Large intestine (tissue), 3 donors: ENCODE measurements around the gene HCFC1R1. TPM values are rescaled to one million over a fixed set of nuclear protein-coding genes. Genes with fewer than 3 reads are reported as not detected.

Experiments used
- DNase-seq, 2 donors: peaks; one replicate each; pipeline versions ENCODE4 v3.0.0 to v3.0.0-alpha.2; 2013
- H3K27ac ChIP-seq: one replicate; pipeline ENCODE4 v1.5.1; 2013; ENCODE audit warnings: low read length
- H3K27me3 ChIP-seq: 2 replicates; pipeline ENCODE4 v1.6.1; 2013; ENCODE audit warnings: low read length; ENCODE audit not compliant: control insufficient read depth, insufficient read depth
- H3K36me3 ChIP-seq: 2 replicates; pipeline ENCODE4 v1.6.1; 2013; ENCODE audit warnings: low read length; ENCODE audit not compliant: control insufficient read depth, insufficient read depth
- H3K4me1 ChIP-seq: one replicate; pipeline ENCODE4 v1.6.1; 2013; ENCODE audit warnings: low read length; ENCODE audit not compliant: control insufficient read depth, insufficient read depth
- H3K4me3 ChIP-seq: one replicate; pipeline ENCODE4 v1.5.1; 2013; ENCODE audit warnings: low read length
- H3K9me3 ChIP-seq: one replicate; pipeline ENCODE4 v1.6.1; 2013; ENCODE audit warnings: mild to moderate bottlenecking, low read depth, low read length, moderate library complexity; ENCODE audit not compliant: control insufficient read depth
- WGBS: methylation state at CpG from one replicate; pipeline ENCODE4 v1.1.5; 2013; ENCODE audit warnings: low lambda C conversion rate; ENCODE audit not compliant: insufficient coverage; 5-methylcytosine and 5-hydroxymethylcytosine counted together
- polyA plus RNA-seq: library from polyadenylated mRNA; unstranded; fragments of 120-200 nt; gene quantifications from one replicate; pipeline ENCODE4 v1.2.1, GENCODE V29; 2013

Gene HCFC1R1
- polyA plus RNA-seq, 1 donor, result 57.8 TPM

GRCh38 chr16:3049921-3050481 lies 26.3 kb upstream of the HCFC1R1 start:
- peaks cover 16% of the 10 kb centered on the region for H3K9me3 ChIP-seq
- WGBS, result 100% methylated on average over 3 of the region's 26 CpGs
- H3K4me1 ChIP-seq, result peaks cover 9% of the 10 kb centered on the region
- no peak for DNase-seq
- H3K36me3 ChIP-seq, result no peaks in the 10 kb centered on the region
- H3K27me3 ChIP-seq, result peaks cover 59% of the 10 kb centered on the region
- no peak overlapping the region for H3K4me3 ChIP-seq
- H3K27ac ChIP-seq, result no peak overlapping the region

DNA sequence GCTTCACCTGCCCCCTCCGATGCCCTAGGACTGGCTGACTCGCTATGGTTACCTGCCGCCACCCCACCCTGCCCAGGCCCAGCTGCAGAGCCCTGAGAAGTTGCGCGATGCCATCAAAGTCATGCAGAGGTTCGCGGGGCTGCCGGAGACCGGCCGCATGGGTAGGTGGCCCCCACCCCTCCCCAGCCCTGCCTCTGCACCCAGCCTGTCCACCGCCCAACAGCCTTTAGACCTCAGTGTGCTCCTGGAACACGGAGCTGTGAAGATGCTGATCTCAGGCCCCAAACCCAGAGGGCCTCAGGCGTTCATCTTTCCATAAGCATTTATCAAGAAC lies 23.6 kb upstream of the HCFC1R1 start:
- Histone ChIP-seq H3K9me3 (peaks cover 16% of the 10 kb centered on the region), H3K27ac (no peak overlapping the region), H3K4me3 (no peak overlapping the region), H3K4me1 (peaks cover 9% of the 10 kb centered on the region), H3K36me3 (no peaks in the 10 kb centered on the region), H3K27me3 (peaks cover 85% of the 10 kb centered on the region)
- no peak for DNase-seq
- no CpG with 5 or more reads among the region's 13 CpGs for WGBS

DNA sequence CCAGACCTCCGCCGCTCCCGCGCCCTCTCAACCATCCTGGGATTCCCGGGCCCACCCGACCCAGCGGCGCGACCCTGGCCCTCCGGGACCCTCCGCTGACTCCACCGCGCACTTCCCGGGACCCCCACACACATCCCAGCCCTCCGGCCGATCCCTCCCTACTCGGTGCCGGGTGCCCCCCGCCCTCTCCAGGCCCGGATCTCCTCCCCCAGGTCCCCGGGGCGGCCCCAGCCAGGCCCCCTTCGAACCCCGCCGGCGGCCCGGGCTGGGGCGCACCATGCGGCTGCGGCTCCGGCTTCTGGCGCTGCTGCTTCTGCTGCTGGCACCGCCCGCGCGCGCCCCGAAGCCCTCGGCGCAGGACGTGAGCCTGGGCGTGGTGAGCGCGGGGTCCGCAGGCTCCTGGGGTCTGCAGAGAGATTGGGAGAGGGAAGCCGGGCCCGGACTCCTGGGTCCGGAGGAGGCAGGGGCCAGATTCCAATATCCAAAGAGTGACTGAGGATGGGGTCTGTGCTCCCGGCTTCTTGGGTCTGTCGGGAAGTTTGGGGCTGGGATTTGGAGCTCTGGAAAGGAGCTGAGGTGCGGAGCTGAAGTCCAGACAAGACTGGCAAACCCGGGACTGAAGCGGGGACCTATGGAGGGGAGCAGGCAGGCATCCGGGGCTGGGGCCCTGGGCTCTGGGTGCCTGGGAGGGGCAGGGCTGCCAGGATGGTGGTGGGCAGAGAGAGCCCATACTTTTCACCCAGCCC lies 23.1 kb upstream of the HCFC1R1 start:
- no peak for DNase-seq
- no CpG with 5 or more reads among the region's 54 CpGs for WGBS
- Histone ChIP-seq H3K36me3 (no peaks in the 10 kb centered on the region), H3K4me3 (no peak overlapping the region), H3K9me3 (peaks cover 16% of the 10 kb centered on the region), H3K4me1 (peaks cover 9% of the 10 kb centered on the region), H3K27me3 (peaks cover 86% of the 10 kb centered on the region), H3K27ac (no peak overlapping the region)

- peak in 1 of 2 donors; percentile 27 for DNase-seq
- Histone ChIP-seq H3K4me1 (peaks cover 9% of the 10 kb centered on the region), H3K9me3 (peaks cover 16% of the 10 kb centered on the region), H3K27me3 (peaks cover 91% of the 10 kb centered on the region), H3K36me3 (no peaks in the 10 kb centered on the region), H3K4me3 (peak within 1 kb of the TSS; percentile 31), H3K27ac (no peak within 1 kb of the TSS)
- WGBS, result no CpG with 5 or more reads among the region's 86 CpGs
These were observed 22.3 kb upstream of the HCFC1R1 start, which contains the start of gene MMP25 for GRCh38 chr16:3045758-3046640. Gene MMP25, plus strand, starts transcription at chr16:3046561. Its CDS starts 357 bp downstream, at chr16:3046918.

DNA sequence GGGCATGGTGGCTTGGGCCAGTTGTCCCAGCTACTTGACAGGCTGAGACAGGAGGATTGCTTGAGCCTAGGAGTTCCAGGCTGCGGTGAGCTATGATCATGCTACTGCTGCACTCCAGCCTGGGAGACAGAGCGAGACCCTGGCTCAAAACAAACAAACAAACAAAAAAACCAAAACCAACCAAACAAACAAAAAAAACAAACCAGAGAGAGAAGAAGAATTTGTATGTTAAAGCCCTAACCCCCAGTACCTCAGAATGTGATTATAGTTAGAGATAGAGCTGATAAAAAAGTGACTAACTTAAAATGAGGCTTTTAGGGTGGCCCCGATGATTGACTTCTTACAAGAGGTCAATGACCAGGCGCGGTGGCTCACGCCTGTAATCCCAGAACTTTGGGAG lies 21.0 kb upstream of the HCFC1R1 start:
- Histone ChIP-seq H3K9me3 (peaks cover 16% of the 10 kb centered on the region), H3K4me3 (no peak overlapping the region), H3K4me1 (peaks cover 9% of the 10 kb centered on the region), H3K27me3 (peaks cover 83% of the 10 kb centered on the region), H3K36me3 (no peaks in the 10 kb centered on the region), H3K27ac (no peak overlapping the region)
- 80% methylated on average over 1 of the region's 6 CpGs for WGBS
- no peak for DNase-seq

GRCh38 chr16:3042376-3042775 lies 18.6 kb upstream of the HCFC1R1 start:
- Histone ChIP-seq H3K9me3 (peaks cover 15% of the 10 kb centered on the region), H3K4me1 (peaks cover 25% of the 10 kb centered on the region), H3K36me3 (no peaks in the 10 kb centered on the region), H3K27me3 (peaks cover 66% of the 10 kb centered on the region), H3K4me3 (no peak overlapping the region), H3K27ac (no peak overlapping the region)
- no peak for DNase-seq
- WGBS, result no CpG with 5 or more reads among the region's 3 CpGs

GRCh38 chr16:3038896-3039295 lies 15.2 kb upstream of the HCFC1R1 start:
- DNase-seq, result peak; percentile 68 to 80
- Histone ChIP-seq H3K27me3 (peaks cover 57% of the 10 kb centered on the region), H3K27ac (peak overlapping the region; percentile 21), H3K36me3 (no peaks in the 10 kb centered on the region), H3K9me3 (no peaks in the 10 kb centered on the region), H3K4me3 (no peak overlapping the region), H3K4me1 (peaks cover 18% of the 10 kb centered on the region)
- WGBS, result no CpG with 5 or more reads among the region's 5 CpGs

DNA sequence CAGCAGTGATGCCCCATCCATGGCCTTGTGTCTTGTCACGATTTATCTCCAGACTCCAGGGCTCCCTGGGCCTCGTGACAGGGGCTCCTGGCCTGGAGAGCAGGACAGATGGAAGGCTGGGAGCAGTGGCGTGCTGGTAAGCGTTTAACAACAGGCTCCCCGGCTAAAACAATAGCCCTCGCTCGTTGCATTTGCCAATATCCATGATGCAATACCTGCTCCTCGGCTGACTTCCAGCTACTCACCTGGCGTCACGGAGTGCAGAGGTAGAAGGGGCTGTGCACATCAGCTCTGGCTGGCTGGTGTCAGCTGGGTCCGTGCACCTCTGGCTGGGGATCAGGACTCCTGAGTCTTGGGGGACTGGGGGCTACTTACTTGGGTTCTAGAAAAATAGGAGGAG lies 14.5 kb upstream of the HCFC1R1 start:
- no peak overlapping the region for H3K27ac ChIP-seq
- no peak overlapping the region for H3K4me3 ChIP-seq
- H3K4me1 ChIP-seq, result peaks cover 18% of the 10 kb centered on the region
- H3K27me3 ChIP-seq, result peaks cover 51% of the 10 kb centered on the region
- no CpG with 5 or more reads among the region's 11 CpGs for WGBS
- DNase-seq, result peak; percentile 65 to 82
- no peaks in the 10 kb centered on the region for H3K9me3 ChIP-seq
- no peaks in the 10 kb centered on the region for H3K36me3 ChIP-seq

- no CpG with 5 or more reads among the region's 44 CpGs for WGBS
- H3K27me3 ChIP-seq, result peaks cover 47% of the 10 kb centered on the region
- H3K36me3 ChIP-seq, result no peaks in the 10 kb centered on the region
- H3K4me3 ChIP-seq, result peak within 1 kb of the TSS; percentile 59
- H3K9me3 ChIP-seq, result no peaks in the 10 kb centered on the region
- H3K27ac ChIP-seq, result no peak within 1 kb of the TSS
- peaks cover 20% of the 10 kb centered on the region for H3K4me1 ChIP-seq
- DNase-seq, result peak in 1 of 2 donors; percentile 73
These were observed 13.1 kb upstream of the HCFC1R1 start, which contains the start of gene BICDL2 for GRCh38 chr16:3036726-3037315. Gene BICDL2, minus strand, starts transcription at chr16:3036944. Its CDS starts 1,448 bp downstream, at chr16:3035496.
